H1 (cell line): Measurements from ENCODE around the gene PDE9A. TPM values are rescaled to one million over a fixed set of nuclear protein-coding genes. Genes with fewer than 3 reads are reported as not detected.

Experiments used
- CHD7 ChIP-seq: fragments of 300-600 bp; sonication (generic); IDR thresholded peaks from 2 replicates; pipeline ENCODE4 v1.7.1; 2012; ENCODE audit warnings: low read length, moderate library complexity, mild to moderate bottlenecking, inconsistent platforms; ENCODE audit not compliant: insufficient replicate concordance
- CTCF ChIP-seq, 3 experiments: IDR thresholded peaks; 1 replicate in 2 of 3; 2 replicates in 1 of 3; pipeline versions ENCODE4 v1.5.1 to v1.6.1; 2011; ENCODE audit warnings: low read length in 3 of 3, mild to moderate bottlenecking in 3 of 3, inconsistent platforms in 2 of 3, low read depth in 1 of 3, moderate library complexity in 1 of 3; ENCODE audit not compliant: insufficient read depth in 1 of 3; ENCODE audit errors: control extremely low read depth in 1 of 3
- HDAC2 ChIP-seq, 2 experiments: fragments of 300-600 bp in 1 of 2; sonication (generic) in 1 of 2; IDR thresholded peaks; 2 replicates each; pipeline ENCODE4 v1.6.1; 2011 to 2012; ENCODE audit warnings: low read depth in 2 of 2, low read length in 2 of 2, mild to moderate bottlenecking in 2 of 2, moderate library complexity in 2 of 2, borderline replicate concordance in 1 of 2, inconsistent platforms in 1 of 2
- PHF8 ChIP-seq: fragments of 200-600 bp; sonication (generic); conservative IDR thresholded peaks from 2 replicates; pipeline ENCODE4 v1.7.1; 2012; ENCODE audit warnings: low read depth, mild to moderate bottlenecking, inconsistent platforms, low read length, moderate library complexity
- SP1 ChIP-seq: IDR thresholded peaks from 2 replicates; pipeline ENCODE4 v1.6.1; 2011; ENCODE audit warnings: low read depth, low read length
- polyA plus RNA-seq, 7 experiments: library from polyadenylated mRNA; depleted of rRNA in 3 of 7; stranded (reverse) in 5 of 7; unstranded in 2 of 7; fragments of >200 nt in 5 of 7; fragments of 200-250 nt in 2 of 7; gene quantifications; 1 replicate in 5 of 7; 2 replicates in 1 of 7; 4 replicates in 1 of 7; pipeline versions ENCODE4 v1.2.1 to v1.2.3, GENCODE V29; 2011 to 2013; ENCODE audit warnings: missing spikeins in 2 of 7, mixed read lengths in 2 of 7
- total RNA-seq: library from RNA; stranded (reverse); fragmentation: NEBNext Ultra II Directional; extraction: Animal tissue kit (Norgen Biotek cat#: 25700); gene quantifications from 2 replicates; pipeline ENCODE4 v1.2.1, GENCODE V29; 2021

The PDE9A gene
- total and polyA plus RNA-seq, 2 of the 8 experiments (the other 6 are each of a cell fraction or from before 2014, with no cell fraction given): 39.2 to 45.9 TPM

- TF ChIP-seq CHD7: no peak
- TF ChIP-seq CTCF (IDR thresholded peaks at IDR 0.05; ENCODE audit: control extremely low read depth in 1 of 3, insufficient read depth in 1 of 3, low read depth in 1 of 3, low read length in 3 of 3): no peak
- TF ChIP-seq PHF8: no peak
- no peak for TF ChIP-seq HDAC2 (IDR thresholded peaks at IDR 0.05; ENCODE audit: borderline replicate concordance in 1 of 2, low read depth in 2 of 2, low read length in 2 of 2)
- no peak for TF ChIP-seq SP1
Measured at GRCh38 chr21:42796327-42797062, 143.1 kb downstream of the PDE9A start (continued).
